Measurements from ENCODE around the gene ORAI2. TPM values are rescaled to one million over a fixed set of nuclear protein-coding genes. Genes with fewer than 3 reads are reported as not detected.

Gene ORAI2
- total and polyA plus RNA-seq, 2 of the 13 experiments (the other 11 are each of a cell fraction or from before 2014, with no cell fraction given) = 3.0 to 6.0 TPM

DNA sequence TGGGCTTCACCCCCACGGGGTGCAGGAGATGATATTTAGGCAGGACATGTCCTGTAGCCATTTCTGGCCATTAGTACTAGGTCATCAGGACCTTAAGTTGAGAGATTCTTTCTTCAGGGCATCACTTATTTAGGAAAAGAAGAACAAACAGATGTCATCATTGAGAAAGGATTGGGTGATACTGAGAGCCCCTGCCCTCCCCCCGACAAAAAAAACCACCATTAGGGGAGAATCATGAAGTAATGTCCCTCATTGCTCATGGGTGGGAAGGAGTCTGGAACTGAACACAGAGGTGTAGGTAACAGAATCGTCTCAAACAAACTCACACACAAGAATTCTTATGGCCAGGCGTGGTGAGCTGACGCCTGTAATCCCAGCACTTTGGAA lies 6.4 kb upstream of the ORAI2 start:
- FAIRE-seq (no peak), ATAC-seq (no peak), DNase-seq (ENCODE audit: low spot score) (no peak)
- H4K20me1 ChIP-seq (ENCODE audit: insufficient read depth, low read length) = no peaks in the 10 kb centered on the region
- H3K9ac ChIP-seq (ENCODE audit: insufficient read depth, low read depth, low read length) = no peak overlapping the region
- no peak overlapping the region for H3K27ac ChIP-seq (ENCODE audit: extremely low read length, insufficient read depth, low read length)
- no peaks in the 10 kb centered on the region for H3K9me3 ChIP-seq (ENCODE audit: low read length)
- H3K4me2 ChIP-seq (ENCODE audit: low read depth, low read length) = no peak overlapping the region
- no peak overlapping the region for H2AFZ ChIP-seq (ENCODE audit: low read length)
- BruUV-seq (replicated peaks) = no TSS peak
- in situ Hi-C loops (cut with HindIII; ENCODE audit: extremely low pct_ligation_motif_present, low pct_unique_long_range_greater_than_20kb) (no loop called here), intact Hi-C loops (cut with micrococcal nuclease; ENCODE audit: unreplicated experiment) (no loop called here)
- H3K4me1 ChIP-seq (ENCODE audit: insufficient read depth, low read length) = peaks cover 12% of the 10 kb centered on the region
- H3K36me3 ChIP-seq (replicated peaks in 1 of 2; ENCODE audit: control insufficient read depth in 1 of 2, insufficient read depth in 2 of 2, low read length in 2 of 2) = peaks cover 17 to 44% of the 10 kb centered on the region in 2 experiments; a peak in 4 of 5 replicates
- H3K79me2 ChIP-seq (ENCODE audit: insufficient read depth, low read length) = no peaks in the 10 kb centered on the region
- TF ChIP-seq WIZ (CRISPR knock-in tag; IDR thresholded peaks at IDR 0.05) (no peak), ZFP37 (CRISPR knock-in tag; IDR thresholded peaks at IDR 0.05; ENCODE audit: borderline replicate concordance) (no peak), SMAD3 (CRISPR knock-in tag; IDR thresholded peaks at IDR 0.05) (no peak), ZNF101 (CRISPR knock-in tag; IDR thresholded peaks at IDR 0.05; ENCODE audit: borderline replicate concordance, low read depth) (no peak), ZNF629 (CRISPR knock-in tag; conservative IDR thresholded peaks at IDR 0.05) (no peak), HHEX (CRISPR knock-in tag; IDR thresholded peaks at IDR 0.05) (no peak)
- no peaks in the 10 kb centered on the region for H3K27me3 ChIP-seq (ENCODE audit: control insufficient read depth in 1 of 2, insufficient read depth in 2 of 2, low read length in 2 of 2)
- WGBS (ENCODE audit: low lambda C conversion rate) = 98% methylated on average over 5 of the region's 5 CpGs
- POLR2A ChIA-PET = no interaction called here
- no peak overlapping the region for H3K4me3 ChIP-seq (replicated peaks in 1 of 3; ENCODE audit: insufficient read depth in 1 of 3, low read depth in 2 of 3, low read length in 3 of 3)
- CTCF ChIA-PET (ENCODE audit: low intra/inter-chr PET ratio, low total read pairs) = no interaction called here

GRCh38 chr7:102429141-102429899 lies 4.1 kb upstream of the ORAI2 start:
- no peak overlapping the region for H2AFZ ChIP-seq (ENCODE audit: low read length)
- DNase-seq (ENCODE audit: low spot score) = no peak
- H3K27ac ChIP-seq (ENCODE audit: extremely low read length, insufficient read depth, low read length) = no peak overlapping the region
- H3K4me2 ChIP-seq (ENCODE audit: low read depth, low read length) = no peak overlapping the region
- no peaks in the 10 kb centered on the region for H3K79me2 ChIP-seq (ENCODE audit: insufficient read depth, low read length)
- H3K4me1 ChIP-seq (ENCODE audit: insufficient read depth, low read length) = peaks cover 26% of the 10 kb centered on the region
- no peak for TF ChIP-seq PRMT3 (CRISPR knock-in tag; IDR thresholded peaks at IDR 0.05; ENCODE audit: borderline replicate concordance, low read depth)
- no peak for TF ChIP-seq DNMT3B (CRISPR knock-in tag; conservative IDR thresholded peaks at IDR 0.05)
- peak; percentile 49 for TF ChIP-seq AGO2 (optimal IDR thresholded peaks at IDR 0.05; ENCODE audit: low read depth, low read length)
- TF ChIP-seq ZC3H13 (CRISPR knock-in tag; IDR thresholded peaks at IDR 0.05) = 0 out of 2 replicates have a peak, but pooled peaks have one; percentile 59
- peak; percentile 77 for TF ChIP-seq RBM22 (optimal IDR thresholded peaks at IDR 0.05; ENCODE audit: low read length)
- TF ChIP-seq POLR2G (IDR thresholded peaks at IDR 0.05; ENCODE audit: low read depth, low read length) = peak; percentile 47; the same call in 1 of the 2 replicates
- TF ChIP-seq ZBTB37 (CRISPR knock-in tag; IDR thresholded peaks at IDR 0.05) = no peak
- 91% methylated on average over 10 of the region's 10 CpGs for WGBS (ENCODE audit: low lambda C conversion rate)
- ChIA-PET CTCF (ENCODE audit: low intra/inter-chr PET ratio, low total read pairs) (no interaction called here), POLR2A (no interaction called here)
- no peak overlapping the region for H3K9ac ChIP-seq (ENCODE audit: insufficient read depth, low read depth, low read length)
- in situ Hi-C loops (cut with HindIII; ENCODE audit: extremely low pct_ligation_motif_present, low pct_unique_long_range_greater_than_20kb) = no loop called here
- FAIRE-seq = no peak
- no TSS peak for BruUV-seq (replicated peaks)
- H3K27me3 ChIP-seq (ENCODE audit: control insufficient read depth in 1 of 2, insufficient read depth in 2 of 2, low read length in 2 of 2) = no peaks in the 10 kb centered on the region
- ATAC-seq = no peak
- no peak overlapping the region for H3K4me3 ChIP-seq (replicated peaks in 1 of 3; ENCODE audit: insufficient read depth in 1 of 3, low read depth in 2 of 3, low read length in 3 of 3)
- no peaks in the 10 kb centered on the region for H4K20me1 ChIP-seq (ENCODE audit: insufficient read depth, low read length)
- H3K9me3 ChIP-seq (ENCODE audit: low read length) = no peaks in the 10 kb centered on the region
- intact Hi-C loops (cut with micrococcal nuclease; ENCODE audit: unreplicated experiment) = no loop called here
- peaks cover 12 to 30% of the 10 kb centered on the region in 2 experiments; a peak in 4 of 5 replicates for H3K36me3 ChIP-seq (replicated peaks in 1 of 2; ENCODE audit: control insufficient read depth in 1 of 2, insufficient read depth in 2 of 2, low read length in 2 of 2)

Measured in HepG2 (cell line).